ENCODE data around the gene PNMA8C.

GRCh38 chr19:46411925-46412649, 16.6 kb downstream of the PNMA8C start:
- no peak for TF ChIP-seq CTCF (IDR thresholded peaks at IDR 0.05)
- no peak for TF ChIP-seq POLR2A (IDR thresholded peaks at IDR 0.05)
- TF ChIP-seq POLR2AphosphoS5 (IDR thresholded peaks at IDR 0.05): no peak

Measured in breast epithelium (tissue), 3 donors.